ENCODE data around the gene CDON. TPM values are rescaled to one million over a fixed set of nuclear protein-coding genes. Genes with fewer than 3 reads are reported as not detected.

The CDON gene
- total and polyA plus RNA-seq, 2 of the 13 experiments (the other 11 are each of a cell fraction or from before 2014, with no cell fraction given), result 9.6 to 12.8 TPM

GRCh38 chr11:126088999-126089398, 26.3 kb upstream of the CDON start (continued):
- no peak for TF ChIP-seq ZBTB40 (IDR thresholded peaks at IDR 0.05)
- TF ChIP-seq ZBTB40 (CRISPR knock-in tag; IDR thresholded peaks at IDR 0.05), result 0 out of 2 replicates have a peak, but pooled peaks have one; percentile 17
- TF ChIP-seq ZBTB8A (CRISPR knock-in tag; IDR thresholded peaks at IDR 0.05; ENCODE audit: borderline replicate concordance, low read depth), result no peak
- no peak for TF ChIP-seq USF2 (IDR thresholded peaks at IDR 0.05; ENCODE audit: low read depth, low read length)
- no peak for TF ChIP-seq USF2 (CRISPR knock-in tag; IDR thresholded peaks at IDR 0.05; ENCODE audit: borderline replicate concordance)
- TF ChIP-seq ZMYM3 (CRISPR knock-in tag; IDR thresholded peaks at IDR 0.05), result peak; percentile 76; the same call in 1 of the 2 replicates
- TF ChIP-seq BCL6 (CRISPR knock-in tag; IDR thresholded peaks at IDR 0.05), result peak; percentile 99
- peak; percentile 59; the same call in 1 of the 2 replicates for TF ChIP-seq KAT8 (CRISPR knock-in tag; IDR thresholded peaks at IDR 0.05)
- no peak for TF ChIP-seq KLF11 (CRISPR knock-in tag; IDR thresholded peaks at IDR 0.05)
- no peak for TF ChIP-seq MIER3 (CRISPR knock-in tag; IDR thresholded peaks at IDR 0.05; ENCODE audit: borderline replicate concordance)
- no peak for TF ChIP-seq ZSCAN30 (CRISPR knock-in tag; IDR thresholded peaks at IDR 0.05)
- no peak for TF ChIP-seq ZNF552 (CRISPR knock-in tag; IDR thresholded peaks at IDR 0.05; ENCODE audit: borderline replicate concordance)
- TF ChIP-seq ARNTL (CRISPR knock-in tag; IDR thresholded peaks at IDR 0.05), result no peak
- TF ChIP-seq ZNF547 (CRISPR knock-in tag; IDR thresholded peaks at IDR 0.05), result no peak
- peak; percentile 47; the same call in 1 of the 2 replicates for TF ChIP-seq NR2C2 (CRISPR knock-in tag; IDR thresholded peaks at IDR 0.05; ENCODE audit: borderline replicate concordance)
- no peak for TF ChIP-seq PCBP2 (optimal IDR thresholded peaks at IDR 0.05; ENCODE audit: low read depth, low read length, poor library complexity, severe bottlenecking)
- TF ChIP-seq, protein P1, sequence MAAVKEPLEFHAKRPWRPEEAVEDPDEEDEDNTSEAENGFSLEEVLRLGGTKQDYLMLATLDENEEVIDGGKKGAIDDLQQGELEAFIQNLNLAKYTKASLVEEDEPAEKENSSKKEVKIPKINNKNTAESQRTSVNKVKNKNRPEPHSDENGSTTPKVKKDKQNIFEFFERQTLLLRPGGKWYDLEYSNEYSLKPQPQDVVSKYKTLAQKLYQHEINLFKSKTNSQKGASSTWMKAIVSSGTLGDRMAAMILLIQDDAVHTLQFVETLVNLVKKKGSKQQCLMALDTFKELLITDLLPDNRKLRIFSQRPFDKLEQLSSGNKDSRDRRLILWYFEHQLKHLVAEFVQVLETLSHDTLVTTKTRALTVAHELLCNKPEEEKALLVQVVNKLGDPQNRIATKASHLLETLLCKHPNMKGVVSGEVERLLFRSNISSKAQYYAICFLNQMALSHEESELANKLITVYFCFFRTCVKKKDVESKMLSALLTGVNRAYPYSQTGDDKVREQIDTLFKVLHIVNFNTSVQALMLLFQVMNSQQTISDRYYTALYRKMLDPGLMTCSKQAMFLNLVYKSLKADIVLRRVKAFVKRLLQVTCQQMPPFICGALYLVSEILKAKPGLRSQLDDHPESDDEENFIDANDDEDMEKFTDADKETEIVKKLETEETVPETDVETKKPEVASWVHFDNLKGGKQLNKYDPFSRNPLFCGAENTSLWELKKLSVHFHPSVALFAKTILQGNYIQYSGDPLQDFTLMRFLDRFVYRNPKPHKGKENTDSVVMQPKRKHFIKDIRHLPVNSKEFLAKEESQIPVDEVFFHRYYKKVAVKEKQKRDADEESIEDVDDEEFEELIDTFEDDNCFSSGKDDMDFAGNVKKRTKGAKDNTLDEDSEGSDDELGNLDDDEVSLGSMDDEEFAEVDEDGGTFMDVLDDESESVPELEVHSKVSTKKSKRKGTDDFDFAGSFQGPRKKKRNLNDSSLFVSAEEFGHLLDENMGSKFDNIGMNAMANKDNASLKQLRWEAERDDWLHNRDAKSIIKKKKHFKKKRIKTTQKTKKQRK (IDR thresholded peaks at IDR 0.05; ENCODE audit: low read length), result no peak

Measured in HepG2 (cell line).